Peyer's patch (tissue), 4 donors: Measurements from ENCODE around the gene GABRA5.
"Not testable (repeated sequence)": the region's sequence is repeated elsewhere in the genome, so short reads cannot be mapped to it uniquely, and the experiment has no call there.

ENCODE experiments used
- CTCF ChIP-seq, 6 experiments: fragments of 450-650 bp in 4 of 6; fragments of 200-600 bp in 2 of 6; sonication (generic) in 1 of 6; IDR thresholded peaks; one replicate each; pipeline ENCODE4 v1.5.1; 2017 to 2019; ENCODE audit warnings: antibody characterized with exemption in 6 of 6, mild to moderate bottlenecking in 3 of 6, moderate library complexity in 1 of 6
- POLR2A ChIP-seq, 2 donors: fragments of 450-650 bp; IDR thresholded peaks; one replicate each; pipeline ENCODE4 v1.5.1; 2017; ENCODE audit warnings: antibody characterized with exemption in 2 of 2, mild to moderate bottlenecking in 2 of 2, moderate library complexity in 2 of 2

GRCh38 chr15:26831191-26831590 lies 35.7 kb upstream of the GABRA5 start:
- not testable (repeated sequence) for TF ChIP-seq CTCF, POLR2A (IDR thresholded peaks at IDR 0.05)
